Body of pancreas (tissue), 4 donors: ENCODE measurements around the gene WDR1. TPM values are rescaled to one million over a fixed set of nuclear protein-coding genes. Genes with fewer than 3 reads are reported as not detected.
A peak's percentile ranks its signal among the peaks of the same experiment; 100 is the strongest.

ENCODE experiments used
- ATAC-seq: fragments of 150-250 bp; one replicate; pipeline ENCODE4 v1.9.1; 2016
- DNase-seq, 4 donors: peaks; one replicate each; pipeline ENCODE4 v3.0.0-alpha.2; 2019
- H3K27ac ChIP-seq, 4 donors: fragments of 200-600 bp; sonication (generic); 1 replicate in 3 of 4; 2 replicates in 1 of 4; pipeline versions ENCODE4 v1.5.1 to v1.6.1; 2016 to 2019; ENCODE audit warnings: mild to moderate bottlenecking in 1 of 4, mixed read lengths in 1 of 4, moderate library complexity in 1 of 4
- H3K27me3 ChIP-seq, 2 donors: fragments of 200-600 bp; sonication (generic); one replicate each; pipeline ENCODE4 v1.6.0; 2016; ENCODE audit warnings: mild to moderate bottlenecking in 1 of 2
- H3K36me3 ChIP-seq, 2 donors: fragments of 200-600 bp; sonication (generic); replicated peaks in 1 of 2; 2 replicates each; pipeline ENCODE4 v1.5.1; 2016; ENCODE audit warnings: low read depth in 2 of 2; ENCODE audit not compliant: insufficient read depth in 1 of 2
- H3K4me1 ChIP-seq: fragments of 200-600 bp; sonication (generic); one replicate; pipeline ENCODE4 v1.6.0; 2016
- H3K4me3 ChIP-seq, 2 donors: fragments of 200-600 bp; sonication (generic); 1 replicate in 1 of 2; 2 replicates in 1 of 2; pipeline ENCODE4 v1.5.1; 2016 to 2019
- H3K9me3 ChIP-seq, 3 donors: fragments of 200-600 bp; sonication (generic); 1 replicate in 2 of 3; 2 replicates in 1 of 3; pipeline ENCODE4 v1.5.1; 2016
- CTCF ChIP-seq, 7 experiments: fragments of 450-650 bp in 4 of 7; fragments of 200-600 bp in 3 of 7; sonication (generic) in 3 of 7; IDR thresholded peaks; one replicate each; pipeline ENCODE4 v1.5.1; 2016 to 2019; ENCODE audit warnings: antibody characterized with exemption in 7 of 7
- POLR2A ChIP-seq, 3 donors: fragments of 450-650 bp; IDR thresholded peaks; one replicate each; pipeline ENCODE4 v1.6.1; 2016; ENCODE audit warnings: antibody characterized with exemption in 3 of 3, mild to moderate bottlenecking in 2 of 3
- WGBS, 2 donors: methylation state at CpG; one replicate each; pipeline ENCODE4 v1.1.5; 2017; 5-methylcytosine and 5-hydroxymethylcytosine counted together
- intact Hi-C: fragments of 100-400 bp; cut with DNase I; formaldehyde crosslinking; loops from one replicate; pipeline ENCODE4 v1.15.1; 2023
- total RNA-seq, 2 donors: library from RNA; depleted of rRNA; stranded (reverse); fragments of >200 nt; gene quantifications; one replicate each; pipeline ENCODE4 v1.1.0, GENCODE V29; 2016

WDR1 gene
- total RNA-seq, 2 donors from 2014 or later = 46.1 to 51.9 TPM

- no peak for DNase-seq
- ATAC-seq = no peak
- Histone ChIP-seq H3K36me3 (peaks cover 6 to 43% of the 10 kb centered on the region in 2 donors), H3K27me3 (no peaks in the 10 kb centered on the region), H3K4me1 (peaks cover 15% of the 10 kb centered on the region), H3K4me3 (no peak overlapping the region), H3K9me3 (no peaks in the 10 kb centered on the region), H3K27ac (no peak overlapping the region)
- WGBS, 2 donors = 86 to 98% methylated on average over 8 to 13 of the region's 13 CpGs
- intact Hi-C loops = no loop called here
- TF ChIP-seq POLR2A (IDR thresholded peaks at IDR 0.05) = no peak
- TF ChIP-seq CTCF (IDR thresholded peaks at IDR 0.05) = no peak
Observed at GRCh38 chr4:10086506-10087120, 30.0 kb downstream of the WDR1 start.

GRCh38 chr4:10085828-10086505, 30.6 kb downstream of the WDR1 start:
- H3K36me3 ChIP-seq = peaks cover 6 to 44% of the 10 kb centered on the region in 2 donors
- no peak for DNase-seq
- 90 to 93% methylated on average over 19 to 23 of the region's 23 CpGs for WGBS, 2 donors
- intact Hi-C loops = no loop called here
- no peak for TF ChIP-seq CTCF (IDR thresholded peaks at IDR 0.05)
- TF ChIP-seq POLR2A (IDR thresholded peaks at IDR 0.05) = no peak
- no peak overlapping the region for H3K27ac ChIP-seq
- no peak for ATAC-seq
- no peak overlapping the region for H3K4me3 ChIP-seq
- no peaks in the 10 kb centered on the region for H3K27me3 ChIP-seq
- H3K4me1 ChIP-seq = peaks cover 15% of the 10 kb centered on the region
- H3K9me3 ChIP-seq = no peaks in the 10 kb centered on the region

- no peak for DNase-seq
- H3K9me3 ChIP-seq = no peaks in the 10 kb centered on the region
- H3K27me3 ChIP-seq = no peaks in the 10 kb centered on the region
- TF ChIP-seq POLR2A (IDR thresholded peaks at IDR 0.05) (no peak), CTCF (IDR thresholded peaks at IDR 0.05) (no peak)
- WGBS, 2 donors = 85 to 92% methylated on average over 7 to 11 of the region's 11 CpGs
- no peak overlapping the region for H3K27ac ChIP-seq
- H3K36me3 ChIP-seq = peaks cover 6 to 50% of the 10 kb centered on the region in 2 donors
- intact Hi-C loops = no loop called here
- H3K4me3 ChIP-seq = no peak overlapping the region
- ATAC-seq = no peak
- peaks cover 14% of the 10 kb centered on the region for H3K4me1 ChIP-seq
Observed at GRCh38 chr4:10085386-10085785, 31.2 kb downstream of the WDR1 start.

DNA sequence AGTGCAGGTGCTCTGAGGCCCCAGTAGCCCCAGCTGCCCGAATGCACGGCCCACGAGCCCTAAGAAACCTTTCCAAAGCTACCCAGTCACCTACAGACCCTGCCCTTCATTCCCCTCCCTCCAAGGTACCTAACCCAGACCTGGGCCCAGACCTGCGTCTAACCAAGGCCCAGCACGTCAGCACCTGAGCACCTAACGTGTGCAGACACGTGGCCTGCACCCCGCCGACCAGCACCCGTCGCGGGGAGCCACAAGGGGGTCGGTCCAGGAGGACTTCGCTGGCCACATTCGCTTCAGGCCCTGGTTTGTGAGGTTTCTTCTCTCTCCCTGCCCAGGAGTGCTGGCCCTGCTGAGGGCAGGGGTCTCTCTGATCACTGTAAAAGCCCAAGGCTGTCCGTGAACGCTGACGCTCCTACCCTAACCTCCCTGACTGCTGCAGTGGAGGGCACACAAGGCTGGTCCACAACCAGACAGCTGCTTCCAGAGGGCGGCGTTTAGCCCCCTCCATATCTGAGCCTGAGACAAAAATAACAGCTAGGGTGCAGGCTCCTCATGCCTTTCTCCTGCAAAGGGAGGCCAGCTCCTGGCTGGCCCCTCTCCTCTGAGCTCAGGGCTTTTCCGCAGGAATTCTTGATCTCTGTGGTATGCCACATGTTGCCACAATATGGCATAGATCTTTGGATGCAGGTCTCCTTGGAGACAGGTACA, 31.8 kb downstream of the WDR1 start:
- Histone ChIP-seq H3K4me1 (peaks cover 8% of the 10 kb centered on the region), H3K36me3 (peaks cover 6 to 54% of the 10 kb centered on the region in 2 donors), H3K4me3 (no peak overlapping the region), H3K27me3 (no peaks in the 10 kb centered on the region), H3K27ac (no peak overlapping the region), H3K9me3 (no peaks in the 10 kb centered on the region)
- peak in 2 of 4 donors; percentile 1 to 9 for DNase-seq
- 88 to 91% methylated on average over 21 of the region's 21 CpGs for WGBS, 2 donors
- intact Hi-C loops = no loop called here
- TF ChIP-seq POLR2A (IDR thresholded peaks at IDR 0.05) = no peak
- no peak for TF ChIP-seq CTCF (IDR thresholded peaks at IDR 0.05)
- no peak for ATAC-seq
